Measurements from ENCODE around the gene PLAAT2.

Gene PLAAT2

DNA sequence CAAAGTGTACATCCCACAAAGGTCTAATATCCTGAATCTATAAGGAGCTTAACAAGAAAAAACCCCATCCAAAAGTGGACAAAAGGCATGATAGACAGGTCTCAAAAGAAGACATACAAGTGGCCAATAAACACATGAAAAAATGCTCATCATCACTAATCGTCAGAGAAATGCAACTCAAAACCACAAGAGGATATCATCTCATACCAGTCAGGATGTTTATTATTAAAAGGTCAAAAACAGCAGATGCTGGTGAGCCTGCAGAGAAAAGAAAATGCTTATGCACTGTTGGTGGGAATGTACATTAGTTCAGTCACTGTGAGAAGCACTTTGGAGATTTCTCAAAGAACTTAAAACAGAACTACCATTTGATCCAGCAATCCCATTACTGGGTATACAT, 44.6 kb downstream of the PLAAT2 start:
- no peak for DNase-seq (ENCODE audit: low spot score)

DNA sequence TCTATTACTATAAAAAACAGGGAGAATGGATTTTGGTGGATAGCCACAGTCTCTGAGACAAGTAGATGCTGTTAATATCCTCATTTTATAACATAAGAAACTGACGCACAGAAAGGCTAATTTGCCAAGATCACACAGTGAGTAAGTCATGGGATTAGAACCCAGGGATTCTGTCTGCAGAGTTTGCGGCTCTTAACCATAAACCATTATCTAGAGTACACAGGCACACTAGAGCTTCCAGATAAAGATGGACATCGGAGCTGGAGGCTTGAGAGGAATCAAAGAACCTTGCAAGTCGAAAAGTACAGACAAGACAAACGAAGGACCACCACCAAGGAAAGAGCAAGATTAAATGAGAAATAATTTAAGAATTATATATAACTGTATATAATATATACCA, 46.0 kb downstream of the PLAAT2 start:
- no peak for DNase-seq (ENCODE audit: low spot score)

DNA sequence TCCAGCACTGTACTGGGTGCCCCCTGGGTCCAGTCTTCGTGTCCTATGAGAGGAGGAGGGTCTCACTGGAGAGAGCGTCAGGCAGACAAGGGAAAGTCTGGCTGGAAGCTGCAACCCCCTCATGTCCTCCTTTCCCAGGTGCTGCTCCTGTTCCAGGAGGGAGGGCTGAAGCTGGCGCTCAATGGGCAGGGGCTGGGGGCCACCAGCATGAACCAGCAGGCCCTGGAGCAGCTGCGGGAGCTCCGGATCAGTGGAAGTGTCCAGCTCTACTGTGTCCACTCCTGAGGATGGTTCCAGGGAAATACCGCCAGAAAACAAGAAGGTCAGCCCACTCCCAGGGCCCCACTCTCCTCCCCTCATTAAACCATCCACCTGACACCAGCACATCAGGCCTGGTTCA, 47.1 kb downstream of the PLAAT2 start:
- DNase-seq (ENCODE audit: low spot score) = no peak

DNA sequence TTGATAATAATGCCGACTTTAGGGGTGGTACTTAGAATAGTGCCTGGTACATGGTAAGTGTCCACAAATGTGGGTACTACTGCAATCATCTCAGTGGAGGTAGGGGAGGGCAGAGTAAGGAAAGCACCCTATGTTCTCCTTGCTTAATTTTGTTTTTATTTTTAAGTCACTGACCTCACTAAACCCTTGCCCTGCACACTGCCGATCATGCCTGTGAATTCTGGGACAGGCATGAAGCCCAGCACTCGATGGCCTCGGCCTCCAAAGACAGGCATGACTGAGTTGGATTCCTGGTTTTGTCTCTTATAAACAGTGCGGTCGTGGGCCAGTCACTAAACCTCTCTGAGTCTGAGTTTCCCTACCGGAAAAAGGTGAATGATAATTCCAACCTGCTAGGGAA, 50.4 kb downstream of the PLAAT2 start:
- no peak for DNase-seq (ENCODE audit: low spot score)

DNA sequence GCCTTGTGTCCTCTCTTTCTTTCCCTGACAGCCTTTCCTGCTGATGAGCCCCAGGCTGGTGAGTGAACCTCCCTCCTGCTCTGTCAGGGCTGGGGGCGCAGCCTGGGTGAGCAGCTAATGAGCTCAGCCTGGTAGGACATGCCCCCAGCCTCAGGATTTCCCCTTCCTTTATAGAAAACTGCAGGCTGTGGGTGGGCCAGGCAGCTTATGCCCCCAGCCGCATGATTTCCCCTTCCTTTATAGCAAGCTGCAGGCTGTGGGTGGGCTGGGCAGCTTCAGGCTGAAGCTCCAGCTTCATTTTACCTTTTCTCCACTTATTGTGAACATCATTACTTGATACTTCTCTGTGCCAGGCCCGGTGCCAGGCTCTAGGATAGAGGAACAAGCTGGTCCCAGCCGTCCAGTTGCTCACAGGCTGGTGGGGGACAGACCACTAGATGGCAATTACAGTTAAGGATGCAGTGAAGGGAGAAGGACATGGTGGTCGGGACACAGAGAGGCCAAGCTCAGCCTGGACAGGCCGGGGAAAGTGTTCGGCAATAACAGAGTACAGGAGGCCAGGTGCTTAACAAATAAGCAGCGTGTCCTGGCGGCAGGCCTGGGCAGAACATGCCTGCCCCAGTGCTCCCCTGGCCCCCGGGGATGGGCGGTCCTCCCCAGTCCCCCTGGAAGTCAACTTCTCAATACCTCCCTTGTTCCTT, 52.0 kb downstream of the PLAAT2 start:
- DNase-seq (ENCODE audit: low spot score) = no peak

DNA sequence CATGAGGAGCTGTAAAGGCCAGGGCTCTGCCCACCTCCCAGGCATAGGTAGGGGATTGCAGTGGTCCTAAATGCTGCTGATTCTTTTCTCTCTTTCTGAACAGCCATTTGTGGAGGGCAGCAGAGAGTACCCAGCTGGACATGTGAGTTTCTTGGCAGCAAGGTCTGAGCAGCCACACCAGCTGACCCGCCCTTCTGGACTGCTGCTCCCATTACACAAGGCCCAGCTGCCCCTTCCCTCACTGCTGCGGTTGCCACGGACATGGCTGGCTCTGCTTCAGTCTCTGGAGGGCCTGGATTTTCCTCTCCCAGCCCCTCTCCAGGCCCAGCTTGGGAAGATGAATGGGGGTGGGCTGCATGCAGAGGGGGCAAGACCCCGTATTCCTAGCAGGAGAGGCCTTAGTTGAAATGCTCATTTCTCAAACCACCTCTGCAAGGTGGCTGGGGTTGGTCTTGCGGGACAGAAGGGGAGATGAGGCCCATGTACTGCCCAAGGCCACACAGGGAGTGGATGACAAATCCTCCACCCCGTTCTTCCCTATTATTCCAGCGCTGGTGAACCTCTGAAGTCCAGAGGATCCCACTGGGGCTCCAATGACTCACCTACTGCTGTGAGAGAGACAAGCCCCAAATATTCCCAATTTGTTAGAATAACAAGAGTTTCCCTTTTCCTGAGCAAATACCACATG, 52.7 kb downstream of the PLAAT2 start:
- no peak for DNase-seq (ENCODE audit: low spot score)

DNA sequence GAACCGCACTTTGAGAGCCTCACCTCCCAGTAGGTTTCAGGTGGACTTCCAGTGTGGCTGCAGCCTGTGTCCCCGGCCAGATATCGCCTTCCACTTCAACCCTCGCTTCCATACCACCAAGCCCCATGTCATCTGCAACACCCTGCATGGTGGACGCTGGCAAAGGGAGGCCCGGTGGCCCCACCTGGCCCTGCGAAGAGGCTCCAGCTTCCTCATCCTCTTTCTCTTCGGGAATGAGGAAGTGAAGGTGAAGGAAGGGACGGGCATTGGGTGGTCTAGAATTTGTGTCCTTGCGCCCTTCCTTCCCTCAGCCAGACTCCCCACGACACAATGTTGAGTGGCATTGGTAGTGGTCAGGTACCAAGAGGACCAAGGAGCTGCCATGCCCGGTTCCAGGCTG, 54.4 kb downstream of the PLAAT2 start:
- no peak for DNase-seq (ENCODE audit: low spot score)

DNA sequence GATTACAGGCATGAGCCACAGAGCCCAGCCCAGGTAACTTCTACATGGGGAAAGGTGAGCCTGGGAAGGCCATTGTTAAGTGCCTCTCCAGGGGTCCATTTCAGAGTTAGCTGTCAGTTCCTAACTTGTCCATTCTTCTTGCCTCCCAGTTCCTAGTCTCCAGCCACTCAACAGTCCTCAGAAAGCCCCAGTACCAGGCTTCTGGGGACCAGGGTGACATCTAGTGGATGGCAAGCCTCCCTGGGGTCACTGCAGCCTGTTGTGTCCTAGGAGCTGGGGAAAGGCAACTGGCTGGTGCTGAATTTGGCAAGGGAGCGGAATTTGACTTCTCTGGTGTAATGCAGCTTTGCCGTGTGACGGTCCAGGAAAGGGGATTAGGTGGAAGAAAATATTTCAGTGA, 55.2 kb downstream of the PLAAT2 start:
- DNase-seq (ENCODE audit: low spot score) = peak; percentile 46

DNA sequence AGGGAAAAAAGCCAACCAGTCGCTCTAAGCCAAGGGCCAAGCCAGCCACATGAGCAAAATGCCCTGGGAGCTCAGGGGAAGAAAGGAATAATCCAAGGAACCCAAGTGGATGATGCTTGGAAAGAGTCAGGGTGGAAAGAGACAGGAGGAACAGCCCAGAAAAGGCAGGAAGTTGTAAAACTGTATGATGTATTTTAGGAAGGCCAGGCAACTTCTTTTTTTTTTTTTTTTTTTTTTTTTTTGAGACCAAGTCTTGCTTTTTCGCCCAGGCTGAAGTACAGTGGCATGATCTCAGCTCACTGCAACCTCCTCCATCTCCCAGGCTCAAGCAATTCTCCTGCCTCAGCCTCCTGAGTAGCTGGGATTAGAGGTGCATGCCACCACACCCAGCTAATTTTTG, 55.7 kb downstream of the PLAAT2 start:
- no peak for DNase-seq (ENCODE audit: low spot score)

DNA sequence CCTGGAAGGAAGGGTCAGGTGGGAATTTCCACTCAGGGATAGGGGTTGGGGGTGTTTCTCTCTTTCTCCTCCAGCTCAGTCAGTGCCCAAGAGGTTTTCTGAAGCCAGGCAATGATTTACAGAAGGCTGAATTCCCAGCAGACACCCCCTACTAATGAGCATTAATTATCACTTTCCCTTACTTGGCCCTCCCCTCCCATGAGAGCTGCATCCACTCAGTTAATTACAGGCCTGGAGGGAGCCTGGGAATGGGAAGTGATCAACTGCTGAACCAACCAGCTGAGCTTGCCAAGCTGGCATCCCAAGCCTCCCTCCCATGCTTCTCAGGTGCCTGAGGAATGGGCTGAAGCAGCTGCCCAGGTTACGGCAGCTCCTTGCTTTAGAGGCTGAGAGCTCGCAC, 56.3 kb downstream of the PLAAT2 start:
- DNase-seq (ENCODE audit: low spot score) = peak; percentile 36

DNA sequence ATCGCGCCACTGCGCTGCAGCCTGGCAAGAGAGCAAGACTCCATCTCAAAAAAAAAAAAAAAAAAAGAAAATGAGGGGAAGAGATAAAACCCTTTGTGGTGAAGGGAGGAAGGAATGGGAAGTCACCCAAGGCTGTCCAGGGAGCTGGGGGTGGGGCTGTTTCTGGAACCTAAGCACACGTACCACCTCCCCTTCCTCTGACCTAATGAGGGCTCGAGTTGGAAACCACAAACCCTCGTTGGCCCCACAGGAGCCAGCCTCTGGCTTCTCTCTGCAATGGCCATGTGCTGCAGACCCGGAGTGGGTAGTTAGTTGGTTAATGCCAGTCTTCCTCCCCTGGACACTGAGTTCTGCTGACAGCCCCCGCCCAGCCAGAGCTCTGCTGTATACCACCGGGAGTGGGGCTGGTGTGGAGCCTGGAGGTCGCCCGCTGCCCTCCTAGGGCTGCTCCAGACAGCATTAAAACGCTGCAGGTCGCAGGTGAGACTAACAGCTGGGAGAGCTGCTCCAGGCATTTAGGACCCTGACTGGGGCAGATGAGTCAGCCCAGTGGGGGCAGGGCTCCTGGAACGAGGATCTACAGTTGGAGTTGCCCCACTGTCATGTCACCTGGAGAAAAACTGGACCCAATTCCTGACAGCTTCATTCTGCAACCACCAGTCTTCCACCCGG, 57.2 kb downstream of the PLAAT2 start, which contains the start of gene LGALS12:
Gene LGALS12 (plus strand): TSS at position 228 of the 672 bp plus-strand sequence. CDS start 375 bp downstream, at position 603.
- no peak for DNase-seq (ENCODE audit: low spot score)

DNA sequence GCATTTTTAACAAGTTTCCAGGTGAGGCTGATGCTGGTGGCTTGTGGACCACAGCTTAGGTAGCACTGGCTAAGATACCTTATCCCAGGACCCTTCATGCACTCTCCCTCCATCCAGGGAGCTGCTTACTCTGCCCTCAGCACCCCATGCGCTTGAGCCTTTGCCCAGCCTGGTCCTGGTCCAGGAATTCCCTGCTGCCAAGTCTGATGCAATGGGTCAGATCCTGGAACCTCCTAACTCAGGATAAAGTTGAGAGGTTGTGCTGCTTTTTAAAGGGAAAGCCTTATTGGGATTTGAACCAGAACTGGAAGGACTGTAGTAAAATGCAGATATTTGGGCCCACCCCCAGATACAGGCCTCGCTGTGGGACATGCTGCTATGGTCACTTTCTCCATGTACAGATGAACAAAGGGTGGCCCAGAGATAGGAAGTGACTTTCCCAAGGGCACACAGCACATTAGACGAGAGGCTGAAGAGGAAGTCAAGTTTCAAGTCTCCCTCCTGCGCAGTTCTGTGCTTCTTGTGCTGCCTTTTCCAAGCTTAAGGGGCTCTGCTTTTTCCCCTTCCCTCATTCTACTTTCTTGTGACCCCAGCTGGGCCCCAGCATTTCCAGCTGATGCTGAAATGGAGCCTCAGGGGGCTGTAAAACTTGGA, 58.1 kb downstream of the PLAAT2 start:
- no peak for DNase-seq (ENCODE audit: low spot score)

DNA sequence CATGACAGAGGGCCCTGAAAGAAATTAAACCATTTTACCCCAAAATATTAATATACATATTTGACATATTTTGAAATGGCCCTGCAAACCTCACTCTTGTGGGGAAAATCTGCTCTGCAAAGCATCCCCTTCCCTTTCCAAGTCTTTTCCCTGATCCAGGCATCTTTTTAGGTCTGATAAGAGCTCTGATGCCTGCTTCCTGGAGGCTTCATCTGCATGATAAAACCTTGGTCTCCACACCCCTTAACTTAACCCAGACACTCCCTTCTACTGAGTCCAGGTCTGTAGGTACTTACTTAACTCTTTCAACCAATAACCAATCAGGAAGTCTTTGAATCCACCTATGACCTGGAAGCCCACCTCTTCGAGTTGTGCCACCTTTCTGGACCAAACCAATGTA, 59.1 kb downstream of the PLAAT2 start:
- no peak for DNase-seq (ENCODE audit: low spot score)

DNA sequence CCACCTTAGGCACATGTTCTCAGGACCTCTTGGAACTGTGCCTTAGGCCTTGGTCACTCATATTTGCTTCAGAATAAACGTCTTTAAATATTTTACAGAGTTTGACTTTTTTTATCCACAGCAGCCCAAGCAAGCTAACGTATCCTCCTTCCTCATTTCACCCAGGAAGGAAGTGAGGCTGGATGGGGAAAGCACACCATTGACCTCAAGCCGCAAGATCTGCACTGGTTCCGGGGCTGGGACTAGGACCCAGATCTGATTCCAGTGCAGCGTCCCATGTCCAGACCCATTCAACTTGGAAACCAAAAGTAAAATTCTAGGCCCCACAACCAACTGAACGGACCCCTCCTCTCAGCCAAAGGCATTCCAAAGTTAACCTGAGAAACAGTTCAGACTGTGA, 59.7 kb downstream of the PLAAT2 start:
- DNase-seq (ENCODE audit: low spot score) = no peak

Measured in D341Med (cell line).